Body of pancreas (tissue), 4 donors: ENCODE results near the gene RAP1GAP2. TPM values are rescaled to one million over a fixed set of nuclear protein-coding genes. Genes with fewer than 3 reads are reported as not detected.
"Not testable (repeated sequence)": the region's sequence is repeated elsewhere in the genome, so short reads cannot be mapped to it uniquely, and the experiment has no call there.

Experiments
- ATAC-seq: fragments of 150-250 bp; one replicate; pipeline ENCODE4 v1.9.1; 2016
- DNase-seq, 4 donors: peaks; one replicate each; pipeline ENCODE4 v3.0.0-alpha.2; 2019
- H3K27ac ChIP-seq, 4 donors: fragments of 200-600 bp; sonication (generic); 1 replicate in 3 of 4; 2 replicates in 1 of 4; pipeline versions ENCODE4 v1.5.1 to v1.6.1; 2016 to 2019; ENCODE audit warnings: mild to moderate bottlenecking in 1 of 4, mixed read lengths in 1 of 4, moderate library complexity in 1 of 4
- H3K27me3 ChIP-seq, 2 donors: fragments of 200-600 bp; sonication (generic); one replicate each; pipeline ENCODE4 v1.6.0; 2016; ENCODE audit warnings: mild to moderate bottlenecking in 1 of 2
- H3K36me3 ChIP-seq, 2 donors: fragments of 200-600 bp; sonication (generic); replicated peaks in 1 of 2; 2 replicates each; pipeline ENCODE4 v1.5.1; 2016; ENCODE audit warnings: low read depth in 2 of 2; ENCODE audit not compliant: insufficient read depth in 1 of 2
- H3K4me1 ChIP-seq: fragments of 200-600 bp; sonication (generic); one replicate; pipeline ENCODE4 v1.6.0; 2016
- H3K4me3 ChIP-seq, 2 donors: fragments of 200-600 bp; sonication (generic); 1 replicate in 1 of 2; 2 replicates in 1 of 2; pipeline ENCODE4 v1.5.1; 2016 to 2019
- H3K9me3 ChIP-seq, 3 donors: fragments of 200-600 bp; sonication (generic); 1 replicate in 2 of 3; 2 replicates in 1 of 3; pipeline ENCODE4 v1.5.1; 2016
- CTCF ChIP-seq, 7 experiments: fragments of 450-650 bp in 4 of 7; fragments of 200-600 bp in 3 of 7; sonication (generic) in 3 of 7; IDR thresholded peaks; one replicate each; pipeline ENCODE4 v1.5.1; 2016 to 2019; ENCODE audit warnings: antibody characterized with exemption in 7 of 7
- POLR2A ChIP-seq, 3 donors: fragments of 450-650 bp; IDR thresholded peaks; one replicate each; pipeline ENCODE4 v1.6.1; 2016; ENCODE audit warnings: antibody characterized with exemption in 3 of 3, mild to moderate bottlenecking in 2 of 3
- WGBS, 2 donors: methylation state at CpG; one replicate each; pipeline ENCODE4 v1.1.5; 2017; 5-methylcytosine and 5-hydroxymethylcytosine counted together
- intact Hi-C: fragments of 100-400 bp; cut with DNase I; formaldehyde crosslinking; loops from one replicate; pipeline ENCODE4 v1.15.1; 2023
- total RNA-seq, 2 donors: library from RNA; depleted of rRNA; stranded (reverse); fragments of >200 nt; gene quantifications; one replicate each; pipeline ENCODE4 v1.1.0, GENCODE V29; 2016

Gene RAP1GAP2
- total RNA-seq, 2 donors from 2014 or later, result 21.8 to 81.1 TPM

GRCh38 chr17:2989855-2990254 lies 193.6 kb downstream of the RAP1GAP2 start:
- H3K9me3 ChIP-seq, result no peaks in the 10 kb centered on the region
- peaks cover 0 to 21% of the 10 kb centered on the region in 2 donors for H3K36me3 ChIP-seq
- H3K4me3 ChIP-seq, result no peak overlapping the region
- WGBS, 2 donors, result 95 to 100% methylated on average over 3 of the region's 3 CpGs
- no peaks in the 10 kb centered on the region for H3K4me1 ChIP-seq
- TF ChIP-seq CTCF (IDR thresholded peaks at IDR 0.05), result no peak
- no peak for TF ChIP-seq POLR2A (IDR thresholded peaks at IDR 0.05)
- DNase-seq (no peak), ATAC-seq (no peak)
- no peaks in the 10 kb centered on the region for H3K27me3 ChIP-seq
- intact Hi-C loops, result no loop called here
- no peak overlapping the region for H3K27ac ChIP-seq

GRCh38 chr17:2990396-2990795 lies 194.2 kb downstream of the RAP1GAP2 start:
- Histone ChIP-seq H3K27ac (no peak overlapping the region), H3K4me1 (peaks cover 3% of the 10 kb centered on the region), H3K27me3 (no peaks in the 10 kb centered on the region), H3K36me3 (peaks cover 0 to 20% of the 10 kb centered on the region in 2 donors), H3K4me3 (no peak overlapping the region), H3K9me3 (no peaks in the 10 kb centered on the region)
- no peak for ATAC-seq
- TF ChIP-seq CTCF (IDR thresholded peaks at IDR 0.05) (no peak), POLR2A (IDR thresholded peaks at IDR 0.05) (no peak)
- intact Hi-C loops, result no loop called here
- 77 to 91% methylated on average over 9 of the region's 9 CpGs for WGBS, 2 donors
- DNase-seq, result peak in 1 of 4 donors; percentile 55

GRCh38 chr17:2991396-2992180 lies 195.3 kb downstream of the RAP1GAP2 start:
- peaks cover 0 to 17% of the 10 kb centered on the region in 2 donors for H3K36me3 ChIP-seq
- H3K27ac ChIP-seq, H3K9me3 ChIP-seq, H3K27me3 ChIP-seq, H3K4me3 ChIP-seq, intact Hi-C loops, ATAC-seq, DNase-seq: not testable (repeated sequence)
- 95% methylated on average over 21 of the region's 21 CpGs for WGBS, 2 donors
- peaks cover 15% of the 10 kb centered on the region for H3K4me1 ChIP-seq

DNA sequence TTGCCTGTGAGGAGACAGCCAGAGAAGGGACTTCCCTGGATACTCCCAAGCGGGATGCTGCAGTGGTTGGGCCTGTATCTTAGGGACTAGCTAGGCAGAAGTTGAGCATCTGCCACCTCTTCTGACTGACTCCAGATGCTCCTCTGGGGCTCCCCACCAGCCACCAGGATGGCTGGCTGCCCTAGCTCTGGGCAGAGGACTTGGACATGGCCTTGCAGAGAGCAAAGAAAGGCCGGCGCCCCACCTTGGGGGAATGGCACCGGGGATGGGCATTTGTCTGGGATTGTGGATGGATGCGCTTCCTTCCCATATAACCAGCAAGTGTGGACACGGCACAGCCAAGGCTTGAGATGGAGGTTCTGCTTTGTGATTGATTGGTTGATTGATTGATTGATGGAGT lies 198.2 kb downstream of the RAP1GAP2 start:
- intact Hi-C loops, result no loop called here
- no peak for TF ChIP-seq CTCF (IDR thresholded peaks at IDR 0.05)
- no peak for TF ChIP-seq POLR2A (IDR thresholded peaks at IDR 0.05)
- no peak overlapping the region for H3K27ac ChIP-seq
- ATAC-seq, result no peak
- no peak overlapping the region for H3K4me3 ChIP-seq
- 95% methylated on average over 6 of the region's 6 CpGs; no CpG with 5 or more reads in 1 of the 2 donors for WGBS, 2 donors
- peaks cover 25% of the 10 kb centered on the region for H3K4me1 ChIP-seq
- H3K27me3 ChIP-seq, result no peaks in the 10 kb centered on the region
- no peaks in the 10 kb centered on the region for H3K9me3 ChIP-seq
- H3K36me3 ChIP-seq, result peaks cover 0 to 17% of the 10 kb centered on the region in 2 donors
- DNase-seq, result no peak

DNA sequence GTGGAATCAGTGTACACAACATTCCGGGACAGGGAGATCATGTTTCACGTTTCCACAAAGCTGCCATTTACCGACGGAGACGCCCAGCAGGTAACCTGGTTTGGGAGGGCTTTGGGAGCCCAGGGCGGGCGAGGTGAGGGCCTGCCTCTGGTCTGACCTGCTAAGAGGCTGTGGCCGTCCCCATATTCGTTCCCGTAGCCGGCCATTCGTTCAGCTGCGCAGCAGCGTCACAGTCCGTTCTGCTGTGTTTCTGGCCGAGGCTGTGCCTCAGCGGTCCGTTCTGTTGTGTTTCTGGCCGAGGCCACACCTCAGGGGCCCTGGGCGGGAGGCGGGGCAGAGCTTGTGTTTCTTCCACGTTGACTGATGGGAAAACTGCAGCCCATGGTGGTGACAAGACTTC lies 199.1 kb downstream of the RAP1GAP2 start:
- Histone ChIP-seq H3K27ac (peak overlapping the region; percentile 78 to 89 (median 81)), H3K4me3 (no peak overlapping the region), H3K36me3 (peaks cover 0 to 17% of the 10 kb centered on the region in 2 donors), H3K9me3 (no peaks in the 10 kb centered on the region), H3K4me1 (peaks cover 25% of the 10 kb centered on the region), H3K27me3 (no peaks in the 10 kb centered on the region)
- TF ChIP-seq CTCF (IDR thresholded peaks at IDR 0.05), result no peak
- no peak for TF ChIP-seq POLR2A (IDR thresholded peaks at IDR 0.05)
- DNase-seq (peak in 1 of 4 donors; percentile 25), ATAC-seq (no peak)
- WGBS, 2 donors, result 71 to 91% methylated on average over 17 to 18 of the region's 22 CpGs
- intact Hi-C loops, result no loop called here
